Astrocyte (in vitro differentiated cells and primary cell): ENCODE results near the gene CDH5. TPM values are rescaled to one million over a fixed set of nuclear protein-coding genes. Genes with fewer than 3 reads are reported as not detected.
"Not testable (repeated sequence)": the region's sequence is repeated elsewhere in the genome, so short reads cannot be mapped to it uniquely, and the experiment has no call there.

Experiments
- DNase-seq: peaks from one replicate; pipeline ENCODE4 v3.0.0-alpha.2; 2010; ENCODE audit warnings: low read depth
- FAIRE-seq: peaks from 2 replicates; lab custom pipeline; 2011; peaks lifted over from hg19 to GRCh38; lab: Jason Lieb, UNC
- H2AFZ ChIP-seq: 2 replicates; pipeline ENCODE4 v1.6.0; 2012; ENCODE audit warnings: low read depth, low read length, inconsistent platforms
- H3K27ac ChIP-seq: 2 replicates; pipeline ENCODE4 v1.5.1; 2011; ENCODE audit warnings: low read depth, low read length, inconsistent platforms
- H3K27me3 ChIP-seq: 2 replicates; pipeline ENCODE4 v1.6.0; 2011; ENCODE audit warnings: low read length, inconsistent platforms; ENCODE audit not compliant: insufficient read depth
- H3K36me3 ChIP-seq: 2 replicates; pipeline ENCODE4 v1.5.1; 2011; ENCODE audit warnings: low read length, inconsistent platforms; ENCODE audit not compliant: insufficient read depth
- H3K4me1 ChIP-seq: 2 replicates; pipeline ENCODE4 v1.5.1; 2011; ENCODE audit warnings: low read length, inconsistent platforms; ENCODE audit not compliant: insufficient read depth
- H3K4me2 ChIP-seq: 2 replicates; pipeline ENCODE4 v1.6.0; 2012; ENCODE audit warnings: low read length, inconsistent platforms
- H3K4me3 ChIP-seq: 2 replicates; pipeline ENCODE4 v1.5.1; 2011; ENCODE audit warnings: low read depth, mild to moderate bottlenecking, low read length, inconsistent platforms; ENCODE audit not compliant: insufficient read depth
- H3K79me2 ChIP-seq: 2 replicates; pipeline ENCODE4 v1.6.0; 2012; ENCODE audit warnings: mild to moderate bottlenecking, low read length, inconsistent platforms; ENCODE audit not compliant: insufficient read depth
- H3K9ac ChIP-seq: 2 replicates; pipeline ENCODE4 v1.6.0; 2012; ENCODE audit warnings: mild to moderate bottlenecking, low read length, inconsistent platforms
- H3K9me3 ChIP-seq: 2 replicates; pipeline ENCODE4 v1.5.1; 2012; ENCODE audit warnings: low read depth, mild to moderate bottlenecking, low read length, inconsistent platforms; ENCODE audit not compliant: insufficient read depth
- H4K20me1 ChIP-seq: 2 replicates; pipeline ENCODE4 v1.6.0; 2012; ENCODE audit warnings: low read length, inconsistent platforms; ENCODE audit not compliant: insufficient read depth
- H3K27ac Mint-ChIP-seq: one replicate; pipeline ENCODE4 v1.8.0; 2021; ENCODE audit warnings: mild to moderate bottlenecking, mixed read lengths; ENCODE audit not compliant: unreplicated experiment
- H3K27me3 Mint-ChIP-seq: one replicate; pipeline ENCODE4 v1.8.0; 2021; ENCODE audit warnings: low read depth, mixed read lengths; ENCODE audit not compliant: unreplicated experiment
- H3K36me3 Mint-ChIP-seq: one replicate; pipeline ENCODE4 v1.8.0; 2021; ENCODE audit warnings: low read depth, mixed read lengths; ENCODE audit not compliant: unreplicated experiment
- H3K4me1 Mint-ChIP-seq: one replicate; pipeline ENCODE4 v1.8.0; 2021; ENCODE audit warnings: low read depth, mixed read lengths; ENCODE audit not compliant: unreplicated experiment
- H3K4me3 Mint-ChIP-seq: one replicate; pipeline ENCODE4 v1.8.0; 2021; ENCODE audit warnings: mild to moderate bottlenecking, moderate library complexity, mixed read lengths; ENCODE audit not compliant: unreplicated experiment
- H3K9me3 Mint-ChIP-seq: one replicate; pipeline ENCODE4 v1.8.0; 2021; ENCODE audit warnings: mild to moderate bottlenecking, mixed read lengths; ENCODE audit not compliant: unreplicated experiment
- CTCF ChIP-seq: IDR thresholded peaks from 2 replicates; pipeline ENCODE4 v1.5.1; 2011; ENCODE audit warnings: low read depth, mild to moderate bottlenecking, inconsistent platforms, low read length, moderate library complexity; ENCODE audit not compliant: insufficient read depth
- EZH2 ChIP-seq: IDR thresholded peaks from 2 replicates; pipeline ENCODE4 v1.6.1; 2012; ENCODE audit warnings: mild to moderate bottlenecking, low read length, inconsistent platforms; ENCODE audit not compliant: insufficient read depth
- total RNA-seq: library from RNA; stranded (reverse); gene quantifications from 2 replicates; pipeline ENCODE4 v1.2.1, GENCODE V29; 2021

Gene CDH5
- total RNA-seq, 1 donor from 2014 or later, result 0.30 TPM

GRCh38 chr16:66328282-66328681, 38.2 kb upstream of the CDH5 start:
- TF ChIP-seq CTCF (no peak), EZH2 (no peak)
- no peaks in the 10 kb centered on the region for H4K20me1 ChIP-seq
- no peaks in the 10 kb centered on the region for H3K79me2 ChIP-seq
- Mint-ChIP-seq H3K4me1 (no peaks in the 10 kb centered on the region), H3K27ac (no peak overlapping the region), H3K27me3 (peaks cover 37% of the 10 kb centered on the region), H3K36me3 (peaks cover 4% of the 10 kb centered on the region), H3K4me3 (no peak overlapping the region), H3K9me3 (peaks cover 8% of the 10 kb centered on the region)
- H2AFZ ChIP-seq, result no peak overlapping the region
- H3K4me2 ChIP-seq, result no peak overlapping the region
- no peak overlapping the region for H3K9ac ChIP-seq
- H3K4me3 ChIP-seq, result no peak overlapping the region
- DNase-seq (no peak), FAIRE-seq (no peak)
- no peaks in the 10 kb centered on the region for H3K4me1 ChIP-seq
- no peaks in the 10 kb centered on the region for H3K9me3 ChIP-seq
- no peak overlapping the region for H3K27ac ChIP-seq
- peaks cover 7% of the 10 kb centered on the region for H3K27me3 ChIP-seq
- no peaks in the 10 kb centered on the region for H3K36me3 ChIP-seq

- not testable (repeated sequence) for H3K36me3 Mint-ChIP-seq, H3K36me3 ChIP-seq, H2AFZ ChIP-seq, H3K4me3 Mint-ChIP-seq, H3K4me1 Mint-ChIP-seq, H3K9ac ChIP-seq, H3K4me1 ChIP-seq, H3K79me2 ChIP-seq, H3K4me2 ChIP-seq, H3K27ac ChIP-seq, DNase-seq, FAIRE-seq, H3K9me3 ChIP-seq, H3K27me3 ChIP-seq, H3K4me3 ChIP-seq, H3K27ac Mint-ChIP-seq, H4K20me1 ChIP-seq, H3K9me3 Mint-ChIP-seq
- H3K27me3 Mint-ChIP-seq, result peaks cover 36% of the 10 kb centered on the region
These were observed 35.0 kb upstream of the CDH5 start for GRCh38 chr16:66331464-66331863.

GRCh38 chr16:66332634-66333610, 33.6 kb upstream of the CDH5 start:
- H3K27ac Mint-ChIP-seq, result no peak overlapping the region
- no peaks in the 10 kb centered on the region for H3K79me2 ChIP-seq

More at GRCh38 chr16:66332634-66333610, 33.6 kb upstream of the CDH5 start:
- H3K4me3 Mint-ChIP-seq, result no peak overlapping the region
- Histone ChIP-seq H3K9ac (no peak overlapping the region), H3K9me3 (peaks cover 4% of the 10 kb centered on the region), H3K4me3 (no peak overlapping the region), H3K4me2 (no peak overlapping the region), H2AFZ (no peak overlapping the region), H3K27ac (no peak overlapping the region), H3K4me1 (peaks cover 5% of the 10 kb centered on the region), H3K36me3 (no peaks in the 10 kb centered on the region), H3K27me3 (peaks cover 15% of the 10 kb centered on the region), H4K20me1 (no peaks in the 10 kb centered on the region)
- DNase-seq, result no peak
- FAIRE-seq, result no peak
- H3K4me1 Mint-ChIP-seq, result peaks cover 4% of the 10 kb centered on the region
- H3K9me3 Mint-ChIP-seq, result peaks cover 13% of the 10 kb centered on the region
- H3K36me3 Mint-ChIP-seq, result peaks cover 4% of the 10 kb centered on the region
- H3K27me3 Mint-ChIP-seq, result peaks cover 30% of the 10 kb centered on the region
- TF ChIP-seq CTCF, result no peak
- TF ChIP-seq EZH2, result no peak
